NCI-H2029 treated with DMSO at 0.1 percent for 48 hours (cell line): ENCODE data around the gene RBP3.

Experiments
- DNase-seq: peaks from one replicate; lab custom pipeline; 2025; lab: John Stamatoyannopoulos, UW

RBP3 gene

DNA sequence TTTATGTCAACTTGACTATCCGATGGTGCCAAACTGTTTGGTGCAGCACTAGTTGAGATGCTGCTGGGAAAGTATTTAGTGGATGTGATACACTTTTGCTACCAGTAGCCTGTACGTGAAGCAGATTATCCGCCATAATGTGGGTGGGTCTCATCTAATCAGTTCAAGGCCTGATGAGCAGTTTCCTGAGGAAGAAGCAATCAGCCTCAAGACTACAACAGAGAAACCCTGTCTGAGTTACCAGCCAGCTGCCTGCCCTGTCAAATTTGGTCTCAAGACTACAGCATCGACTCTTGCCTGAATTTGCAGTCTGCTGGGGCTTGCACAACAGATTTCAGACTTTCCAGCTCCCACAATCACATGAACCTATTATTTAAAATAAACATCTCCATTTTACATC, 10.9 kb upstream of the RBP3 start:
- no peak for DNase-seq

DNA sequence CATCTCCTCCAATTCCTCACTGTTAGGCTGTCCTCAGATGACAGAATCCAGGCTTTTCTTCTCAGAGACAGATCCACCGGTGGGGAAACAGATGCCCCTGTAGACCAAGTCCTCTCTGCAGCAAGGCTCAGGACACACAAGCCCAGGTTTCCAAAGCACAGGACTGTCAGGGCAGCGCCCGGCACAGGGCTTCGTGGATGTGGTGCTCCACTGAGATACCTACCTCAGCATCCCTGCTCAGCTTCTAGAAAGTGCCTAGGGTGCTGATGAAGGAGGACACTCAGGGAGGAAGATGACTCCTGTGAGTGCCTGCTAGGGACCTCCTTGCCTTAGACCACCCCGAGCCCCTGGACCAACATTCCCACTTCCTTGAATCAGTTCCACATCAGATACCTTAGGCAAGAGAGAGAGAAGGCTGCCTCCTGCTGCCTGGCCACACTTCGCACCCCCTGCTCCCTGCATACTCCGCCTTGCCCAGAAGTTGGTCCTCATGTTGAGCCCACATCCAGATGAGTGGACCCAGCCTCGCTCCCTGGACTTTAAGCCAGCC, 8.9 kb upstream of the RBP3 start:
- no peak for DNase-seq

- no peak for DNase-seq
These were observed 8.2 kb upstream of the RBP3 start for GRCh38 chr10:47339759-47340607.

DNA sequence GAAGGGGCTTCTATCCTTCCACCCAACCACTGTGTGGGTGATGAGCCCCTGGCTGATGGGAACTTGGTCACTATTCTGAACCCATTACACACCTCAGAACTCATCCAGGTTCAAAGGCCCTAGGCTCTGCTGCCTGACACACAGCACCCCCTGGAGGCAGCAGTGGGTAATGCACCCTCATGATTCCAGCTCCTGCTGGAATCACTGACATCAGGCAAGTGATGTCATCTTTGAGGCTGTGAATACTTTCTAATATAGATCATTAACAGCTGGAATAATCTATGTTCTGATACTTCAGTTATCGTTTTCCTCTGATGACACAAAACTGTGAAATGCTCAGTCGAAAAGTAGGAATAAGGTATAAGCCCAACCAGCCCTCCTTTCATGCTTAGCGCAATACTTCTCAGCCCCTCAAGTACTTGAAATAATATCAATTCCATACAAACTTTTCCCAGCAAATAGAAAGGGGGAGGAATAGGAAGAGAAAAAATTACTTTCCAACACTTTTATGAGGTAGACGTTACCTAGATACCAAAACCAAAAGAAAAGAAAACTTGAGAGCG, 7.5 kb upstream of the RBP3 start:
- no peak for DNase-seq

DNA sequence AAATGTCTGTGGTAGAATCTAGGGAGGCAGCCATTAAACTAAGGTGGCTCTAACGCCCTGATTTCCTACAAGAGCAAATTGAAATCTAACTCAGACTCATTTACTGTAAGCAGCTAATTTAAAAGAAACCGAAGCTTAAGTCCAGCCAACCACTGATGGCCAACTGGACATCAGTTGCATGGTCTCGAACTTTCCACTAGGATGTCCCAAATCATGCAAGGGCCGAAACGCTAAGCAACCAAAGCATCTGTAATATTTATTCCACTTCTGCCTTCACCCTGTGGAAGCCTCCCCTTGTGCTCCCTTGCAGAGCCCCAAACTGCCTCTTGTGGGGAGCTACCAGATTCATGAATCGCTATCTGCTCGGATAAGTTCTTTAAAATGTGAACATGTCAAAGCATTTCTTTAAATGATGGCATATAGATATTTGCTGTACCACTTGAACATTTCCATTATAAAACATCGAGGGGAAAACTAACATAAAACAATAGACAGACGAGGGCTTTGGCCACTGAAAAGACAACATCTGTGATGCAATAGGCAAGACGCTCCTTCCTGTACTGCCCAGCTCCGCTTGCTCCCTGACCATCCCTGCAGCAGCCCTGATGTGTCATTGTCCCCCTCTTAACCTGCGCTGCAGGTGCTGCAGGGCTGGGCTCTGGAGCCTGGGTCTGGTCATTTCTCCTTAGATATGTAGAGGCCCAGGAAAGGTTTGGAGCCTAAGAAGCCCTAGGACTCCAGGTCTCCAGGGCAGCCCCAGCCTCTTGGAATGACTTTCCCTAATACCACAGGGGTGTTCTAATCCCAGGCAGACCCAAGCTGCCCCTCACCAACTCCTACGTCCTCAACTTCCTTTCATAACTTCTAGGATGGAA, 2.9 kb upstream of the RBP3 start:
- no peak for DNase-seq

- no peak for DNase-seq
These were observed 1.4 kb upstream of the RBP3 start for GRCh38 chr10:47346581-47347302.

GRCh38 chr10:47347303-47347675, 874 bp upstream of the RBP3 start:
- no peak for DNase-seq

- DNase-seq = no peak
These were observed 703 bp downstream of the RBP3 start for GRCh38 chr10:47348661-47349470.

GRCh38 chr10:47349516-47349915, 1.4 kb downstream of the RBP3 start:
- no peak for DNase-seq

- no peak for DNase-seq
These were observed 1.8 kb downstream of the RBP3 start for GRCh38 chr10:47349941-47350371.

- no peak for DNase-seq
These were observed 2.8 kb downstream of the RBP3 start for GRCh38 chr10:47350671-47351640.

DNA sequence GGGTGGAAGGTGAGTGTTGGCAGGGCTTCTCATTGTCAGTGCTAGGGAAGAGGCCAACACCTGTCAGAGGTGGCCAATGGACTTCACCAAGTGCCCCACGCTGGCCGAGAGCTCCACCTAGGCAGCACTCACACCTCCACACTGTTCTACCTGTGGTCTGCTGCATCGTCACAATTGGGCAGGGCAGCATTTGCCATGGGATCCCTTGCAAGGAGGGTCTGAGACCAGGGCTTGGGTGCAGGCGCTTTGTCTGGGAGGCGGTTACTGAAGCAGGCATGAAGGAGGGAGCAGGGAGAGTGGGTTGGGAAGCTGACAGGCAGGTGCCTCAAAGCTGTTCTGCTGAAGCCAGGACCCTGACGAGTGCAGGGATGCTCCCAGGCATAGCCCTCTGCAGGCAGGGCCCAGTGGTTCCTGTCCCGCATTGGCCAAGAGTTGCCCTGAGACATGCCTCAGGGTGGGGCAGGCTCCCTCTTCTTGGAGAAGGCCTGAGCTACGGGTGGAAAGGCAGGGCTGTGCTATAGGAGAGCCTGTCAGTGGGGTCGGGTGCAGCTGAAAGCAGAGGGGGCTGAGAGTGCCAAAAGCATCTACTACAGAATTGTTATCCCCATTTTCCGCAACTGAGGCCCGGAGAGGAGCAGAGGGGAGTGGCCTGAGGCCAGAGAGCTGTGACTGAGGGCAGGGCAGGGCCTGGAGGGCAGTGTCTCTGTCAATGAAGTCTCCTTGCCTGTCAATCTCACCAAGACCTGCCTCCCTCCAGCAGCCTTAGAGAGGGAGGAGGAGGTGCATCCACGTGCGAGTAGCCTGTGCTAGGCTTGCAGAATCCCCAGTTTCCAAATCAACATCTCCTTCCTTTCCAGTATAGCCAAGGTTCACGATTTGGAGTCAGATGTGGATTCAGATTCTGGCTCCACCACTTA, 4.0 kb downstream of the RBP3 start:
- no peak for DNase-seq

DNA sequence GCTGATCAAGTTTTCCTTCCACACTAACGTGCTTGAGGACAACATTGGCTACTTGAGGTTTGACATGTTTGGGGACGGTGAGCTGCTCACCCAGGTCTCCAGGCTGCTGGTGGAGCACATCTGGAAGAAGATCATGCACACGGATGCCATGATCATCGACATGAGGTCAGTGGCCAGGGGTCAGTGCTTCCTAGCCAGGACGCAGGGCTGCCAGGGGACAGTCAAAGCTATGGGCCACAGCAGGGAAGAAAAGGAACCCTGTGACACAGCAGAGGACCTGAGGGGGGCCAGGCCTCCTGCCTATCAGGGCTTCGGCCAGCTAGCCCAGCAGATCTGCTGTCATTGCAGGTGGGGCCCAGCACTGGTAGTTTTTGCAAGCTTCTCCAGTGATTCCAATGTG, 5.2 kb downstream of the RBP3 start:
- DNase-seq = no peak

- no peak for DNase-seq
These were observed 6.0 kb downstream of the RBP3 start for GRCh38 chr10:47354165-47354564.

GRCh38 chr10:47354900-47355299, 6.7 kb downstream of the RBP3 start:
- DNase-seq = no peak

DNA sequence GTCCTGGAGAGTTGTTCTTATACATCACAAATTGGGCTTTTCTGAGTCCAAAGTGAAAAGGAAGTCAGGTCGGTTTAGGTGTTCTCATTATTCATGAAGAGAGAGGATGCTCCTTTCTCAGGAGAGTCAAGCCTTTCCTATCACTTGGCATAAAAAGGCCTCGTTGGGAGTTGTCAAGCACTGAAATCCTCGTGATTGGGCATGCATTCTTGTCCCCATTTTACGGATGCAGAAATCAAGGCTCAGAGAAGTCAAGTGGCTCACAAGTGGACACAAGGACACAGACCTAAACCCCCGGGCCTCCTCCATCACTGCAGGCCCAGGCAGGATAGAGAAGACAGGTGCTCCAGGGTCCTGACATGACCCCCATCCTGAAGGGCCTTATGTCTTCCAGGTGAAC, 8.5 kb downstream of the RBP3 start:
- DNase-seq = no peak

DNA sequence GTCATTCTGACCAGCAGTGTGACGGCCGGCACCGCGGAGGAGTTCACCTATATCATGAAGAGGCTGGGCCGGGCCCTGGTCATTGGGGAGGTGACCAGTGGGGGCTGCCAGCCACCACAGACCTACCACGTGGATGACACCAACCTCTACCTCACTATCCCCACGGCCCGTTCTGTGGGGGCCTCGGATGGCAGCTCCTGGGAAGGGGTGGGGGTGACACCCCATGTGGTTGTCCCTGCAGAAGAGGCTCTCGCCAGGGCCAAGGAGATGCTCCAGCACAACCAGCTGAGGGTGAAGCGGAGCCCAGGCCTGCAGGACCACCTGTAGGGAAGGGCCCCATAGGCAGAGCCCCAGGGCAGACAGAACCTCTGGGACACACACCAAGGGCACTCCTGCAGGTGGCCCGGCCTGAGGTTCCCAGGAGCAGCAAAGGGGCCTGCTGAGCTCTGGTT, 9.0 kb downstream of the RBP3 start:
- no peak for DNase-seq

DNA sequence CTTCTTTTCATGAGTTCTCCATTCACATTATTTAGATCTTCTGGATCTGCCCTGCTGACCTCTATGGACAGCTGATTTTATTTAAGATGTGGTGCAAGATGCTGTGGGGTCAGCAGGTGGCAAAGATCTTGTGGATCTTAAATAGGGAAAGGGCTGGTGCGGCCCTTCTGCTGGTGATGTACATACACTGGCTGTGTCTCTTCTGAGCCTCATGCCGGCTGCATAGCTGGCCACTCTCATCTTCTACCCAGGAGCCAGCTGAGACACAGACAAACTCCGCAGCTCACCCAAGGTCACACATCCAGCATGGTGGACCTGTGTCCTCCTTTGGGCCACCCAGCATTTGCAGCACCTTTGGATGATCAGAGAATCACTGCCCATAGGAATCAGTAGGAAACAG, 9.7 kb downstream of the RBP3 start:
- no peak for DNase-seq

DNA sequence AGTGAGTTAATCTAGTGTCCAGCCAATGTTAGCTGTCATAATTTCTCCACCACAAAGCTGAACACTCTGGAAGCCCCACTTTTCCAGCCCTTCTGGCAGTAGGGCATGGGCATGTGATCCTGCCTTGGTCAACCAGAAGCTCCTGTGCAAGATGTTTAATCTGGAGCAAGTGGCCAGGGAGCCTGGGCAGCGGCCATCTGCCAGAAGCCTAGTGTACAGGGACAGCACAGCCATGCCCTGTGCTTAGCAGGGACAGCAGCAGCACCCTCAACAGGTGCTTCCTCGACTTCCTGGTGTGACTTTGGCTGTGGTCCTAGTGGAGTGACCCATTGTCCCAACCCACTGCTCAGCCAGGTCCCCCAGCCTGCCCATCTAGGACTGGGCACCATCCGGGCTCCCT, 10.3 kb downstream of the RBP3 start:
- DNase-seq = no peak
